ENCODE results near the gene PRKG1. TPM values are rescaled to one million over a fixed set of nuclear protein-coding genes. Genes with fewer than 3 reads are reported as not detected.

The PRKG1 gene
- total RNA-seq, 1 donor = 19.5 TPM

DNA sequence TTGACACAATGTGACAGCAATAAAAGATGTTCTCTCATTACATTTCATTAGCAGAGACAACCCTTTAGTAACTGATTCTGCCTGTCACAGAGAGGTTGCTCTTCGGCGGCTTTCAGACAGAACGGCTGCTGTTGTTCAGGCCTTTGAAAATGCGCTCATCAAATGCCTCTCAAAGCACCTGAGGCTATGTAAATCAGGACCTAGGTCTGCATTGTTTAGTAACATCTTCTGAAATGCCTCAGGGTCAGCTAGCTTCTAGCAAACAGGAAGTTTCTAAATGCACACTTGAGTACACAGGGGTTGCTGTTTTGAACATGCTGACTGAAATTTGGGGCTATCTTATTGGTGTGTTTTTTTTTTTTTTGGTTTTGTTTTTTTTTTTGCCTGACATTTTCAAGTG lies 1096.5 kb downstream of the PRKG1 start:
- Histone ChIP-seq H3K79me2 (ENCODE audit: insufficient read depth, low read length) (no peaks in the 10 kb centered on the region), H3K27me3 (ENCODE audit: insufficient read depth, low read length) (no peaks in the 10 kb centered on the region), H3K4me1 (ENCODE audit: insufficient read depth, low read length) (no peaks in the 10 kb centered on the region), H3K27ac (ENCODE audit: low read depth, low read length) (no peak overlapping the region), H3K9me3 (ENCODE audit: low read depth, low read length) (no peaks in the 10 kb centered on the region), H3K4me3 (ENCODE audit: insufficient read depth, low read length) (no peak overlapping the region), H3K36me3 (ENCODE audit: insufficient read depth, low read length) (no peaks in the 10 kb centered on the region), H2AFZ (ENCODE audit: low read length) (no peak overlapping the region), H4K20me1 (ENCODE audit: insufficient read depth, low read length) (no peaks in the 10 kb centered on the region), H3K4me2 (ENCODE audit: insufficient read depth, low read length) (no peak overlapping the region)
- TF ChIP-seq, protein P1, sequence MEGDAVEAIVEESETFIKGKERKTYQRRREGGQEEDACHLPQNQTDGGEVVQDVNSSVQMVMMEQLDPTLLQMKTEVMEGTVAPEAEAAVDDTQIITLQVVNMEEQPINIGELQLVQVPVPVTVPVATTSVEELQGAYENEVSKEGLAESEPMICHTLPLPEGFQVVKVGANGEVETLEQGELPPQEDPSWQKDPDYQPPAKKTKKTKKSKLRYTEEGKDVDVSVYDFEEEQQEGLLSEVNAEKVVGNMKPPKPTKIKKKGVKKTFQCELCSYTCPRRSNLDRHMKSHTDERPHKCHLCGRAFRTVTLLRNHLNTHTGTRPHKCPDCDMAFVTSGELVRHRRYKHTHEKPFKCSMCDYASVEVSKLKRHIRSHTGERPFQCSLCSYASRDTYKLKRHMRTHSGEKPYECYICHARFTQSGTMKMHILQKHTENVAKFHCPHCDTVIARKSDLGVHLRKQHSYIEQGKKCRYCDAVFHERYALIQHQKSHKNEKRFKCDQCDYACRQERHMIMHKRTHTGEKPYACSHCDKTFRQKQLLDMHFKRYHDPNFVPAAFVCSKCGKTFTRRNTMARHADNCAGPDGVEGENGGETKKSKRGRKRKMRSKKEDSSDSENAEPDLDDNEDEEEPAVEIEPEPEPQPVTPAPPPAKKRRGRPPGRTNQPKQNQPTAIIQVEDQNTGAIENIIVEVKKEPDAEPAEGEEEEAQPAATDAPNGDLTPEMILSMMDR (IDR thresholded peaks at IDR 0.05; ENCODE audit: extremely low read depth, low read depth, low read length) = no peak
- no peak for DNase-seq (ENCODE audit: insufficient read length, low spot score, missing footprints)

DNA sequence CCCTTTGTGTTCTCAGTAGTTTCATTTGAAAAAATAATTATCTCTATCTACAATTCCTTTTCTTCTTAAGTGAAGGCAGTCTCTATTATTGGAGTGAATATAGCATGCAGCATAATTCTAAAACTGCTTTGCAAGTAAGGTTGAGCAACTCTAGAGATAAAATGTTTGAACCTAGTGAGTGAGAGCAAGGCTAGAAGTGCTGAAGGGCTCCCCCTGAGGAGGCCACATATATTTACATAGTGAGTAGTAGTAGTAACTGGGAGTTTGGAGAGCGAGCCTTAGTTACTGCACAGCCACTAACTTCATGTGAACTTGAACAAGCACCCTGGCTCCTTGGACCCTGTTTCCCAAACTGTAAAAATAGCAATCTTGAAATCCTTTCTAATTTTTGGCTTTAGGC lies 1098.3 kb downstream of the PRKG1 start:
- Histone ChIP-seq H3K27ac (ENCODE audit: low read depth, low read length) (no peak overlapping the region), H4K20me1 (ENCODE audit: insufficient read depth, low read length) (no peaks in the 10 kb centered on the region), H2AFZ (ENCODE audit: low read length) (no peak overlapping the region), H3K27me3 (ENCODE audit: insufficient read depth, low read length) (no peaks in the 10 kb centered on the region), H3K9me3 (ENCODE audit: low read depth, low read length) (no peaks in the 10 kb centered on the region), H3K4me3 (ENCODE audit: insufficient read depth, low read length) (no peak overlapping the region), H3K36me3 (ENCODE audit: insufficient read depth, low read length) (no peaks in the 10 kb centered on the region), H3K4me1 (ENCODE audit: insufficient read depth, low read length) (no peaks in the 10 kb centered on the region), H3K79me2 (ENCODE audit: insufficient read depth, low read length) (no peaks in the 10 kb centered on the region), H3K4me2 (ENCODE audit: insufficient read depth, low read length) (no peak overlapping the region)
- TF ChIP-seq, protein P1 (IDR thresholded peaks at IDR 0.05; ENCODE audit: extremely low read depth, low read depth, low read length) = peak; percentile 22
- no peak for DNase-seq (ENCODE audit: insufficient read length, low spot score, missing footprints)

DNA sequence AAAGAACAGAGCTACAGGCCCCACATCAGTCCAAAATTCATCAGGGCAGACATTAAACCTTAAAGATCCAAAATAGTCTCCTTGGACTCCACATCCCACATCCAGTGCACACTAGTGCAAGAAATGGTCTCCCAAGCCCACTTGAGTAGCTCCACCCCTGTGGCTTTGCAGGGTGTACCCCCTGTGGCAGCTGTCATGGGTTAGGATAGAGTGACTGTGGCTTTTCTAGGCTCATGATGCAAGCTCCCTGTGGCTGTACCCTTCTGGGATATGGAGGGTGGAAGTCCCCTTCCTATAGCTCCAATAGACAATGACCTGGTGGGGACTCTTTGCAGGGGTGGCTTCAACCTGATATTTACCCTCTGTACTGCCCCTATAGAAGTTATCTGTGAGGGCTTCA lies 1111.0 kb downstream of the PRKG1 start:
- Histone ChIP-seq H3K9me3 (ENCODE audit: low read depth, low read length) (no peaks in the 10 kb centered on the region), H3K36me3 (ENCODE audit: insufficient read depth, low read length) (no peaks in the 10 kb centered on the region), H3K4me2 (ENCODE audit: insufficient read depth, low read length) (no peak overlapping the region), H3K27me3 (ENCODE audit: insufficient read depth, low read length) (no peaks in the 10 kb centered on the region), H3K4me3 (ENCODE audit: insufficient read depth, low read length) (no peak overlapping the region), H3K79me2 (ENCODE audit: insufficient read depth, low read length) (no peaks in the 10 kb centered on the region), H2AFZ (ENCODE audit: low read length) (no peak overlapping the region), H3K4me1 (ENCODE audit: insufficient read depth, low read length) (peaks cover 4% of the 10 kb centered on the region), H3K27ac (ENCODE audit: low read depth, low read length) (no peak overlapping the region), H4K20me1 (ENCODE audit: insufficient read depth, low read length) (no peaks in the 10 kb centered on the region)
- DNase-seq (ENCODE audit: insufficient read length, low spot score, missing footprints) = no peak
- TF ChIP-seq, protein P1 (IDR thresholded peaks at IDR 0.05; ENCODE audit: extremely low read depth, low read depth, low read length) = no peak

DNA sequence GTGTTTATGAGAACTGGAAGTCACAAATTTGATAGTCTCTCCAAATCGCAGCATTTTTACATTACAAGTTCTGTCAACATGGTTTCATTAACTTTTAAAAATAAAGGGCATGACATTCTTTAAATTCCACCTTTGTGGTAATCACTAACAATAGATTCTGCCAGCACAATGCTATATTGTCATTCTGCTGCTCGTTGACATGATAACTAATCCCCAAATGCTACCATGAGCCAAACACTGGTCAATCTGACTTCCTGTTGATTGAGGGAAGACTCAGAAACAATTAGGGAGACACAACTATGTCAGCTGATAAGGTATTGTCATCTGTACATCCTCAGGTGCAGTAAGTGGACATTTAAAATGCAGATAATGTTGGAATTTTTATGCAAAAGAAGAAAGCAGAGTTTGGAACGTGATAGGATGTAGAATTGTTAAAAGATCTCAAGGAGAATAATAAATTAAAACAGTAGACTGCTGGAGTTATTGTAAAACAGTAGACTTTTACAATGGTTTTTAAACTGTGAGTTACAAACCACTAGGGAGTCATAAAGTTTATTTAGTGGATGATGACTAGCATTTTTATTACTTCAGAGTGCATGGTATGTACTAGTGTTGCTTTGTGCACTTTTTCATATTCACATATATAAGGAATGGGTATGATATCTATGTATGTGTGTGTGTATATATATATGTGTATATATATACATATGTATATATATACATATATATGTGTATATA lies 1113.4 kb downstream of the PRKG1 start:
- Histone ChIP-seq H3K9me3 (ENCODE audit: low read depth, low read length) (no peaks in the 10 kb centered on the region), H3K4me2 (ENCODE audit: insufficient read depth, low read length) (no peak overlapping the region), H3K4me3 (ENCODE audit: insufficient read depth, low read length) (no peak overlapping the region), H3K27me3 (ENCODE audit: insufficient read depth, low read length) (no peaks in the 10 kb centered on the region), H4K20me1 (ENCODE audit: insufficient read depth, low read length) (no peaks in the 10 kb centered on the region), H3K27ac (ENCODE audit: low read depth, low read length) (no peak overlapping the region), H3K36me3 (ENCODE audit: insufficient read depth, low read length) (no peaks in the 10 kb centered on the region), H3K4me1 (ENCODE audit: insufficient read depth, low read length) (peaks cover 4% of the 10 kb centered on the region), H3K79me2 (ENCODE audit: insufficient read depth, low read length) (no peaks in the 10 kb centered on the region), H2AFZ (ENCODE audit: low read length) (no peak overlapping the region)
- TF ChIP-seq, protein P1 (IDR thresholded peaks at IDR 0.05; ENCODE audit: extremely low read depth, low read depth, low read length) = no peak
- DNase-seq (ENCODE audit: insufficient read length, low spot score, missing footprints) = no peak
